ENCODE results near the gene TEX44.
A peak's percentile ranks its signal among the peaks of the same experiment; 100 is the strongest.

Gene TEX44

GRCh38 chr2:231633241-231633976 is 40.7 kb downstream of the TEX44 start:
- no peak for DNase-seq (ENCODE audit: low read depth)

GRCh38 chr2:231634412-231634811 is 41.7 kb downstream of the TEX44 start:
- no peak for DNase-seq (ENCODE audit: low read depth)

GRCh38 chr2:231634951-231635875 is 42.5 kb downstream of the TEX44 start:
- no peak for DNase-seq (ENCODE audit: low read depth)

- DNase-seq (ENCODE audit: low read depth): no peak
Observed at GRCh38 chr2:231640241-231640640, 47.6 kb downstream of the TEX44 start.

GRCh38 chr2:231640641-231641111 is 48.0 kb downstream of the TEX44 start:
- DNase-seq (ENCODE audit: low read depth): no peak

GRCh38 chr2:231642631-231643494 is 50.2 kb downstream of the TEX44 start:
- DNase-seq (ENCODE audit: low read depth): peak; percentile 17

GRCh38 chr2:231643495-231643888 is 50.8 kb downstream of the TEX44 start:
- no peak for DNase-seq (ENCODE audit: low read depth)

Measured in stimulated activated CD8-positive, alpha-beta memory T cell treated with anti-CD3 and anti-CD28 coated beads, Interleukin-12 subunit alpha, Interleukin-12 subunit beta, amount 100 ng/mL, for 4 hours (primary cell).